ENCODE measurements around the gene PPP2R5B.

Gene PPP2R5B

DNA sequence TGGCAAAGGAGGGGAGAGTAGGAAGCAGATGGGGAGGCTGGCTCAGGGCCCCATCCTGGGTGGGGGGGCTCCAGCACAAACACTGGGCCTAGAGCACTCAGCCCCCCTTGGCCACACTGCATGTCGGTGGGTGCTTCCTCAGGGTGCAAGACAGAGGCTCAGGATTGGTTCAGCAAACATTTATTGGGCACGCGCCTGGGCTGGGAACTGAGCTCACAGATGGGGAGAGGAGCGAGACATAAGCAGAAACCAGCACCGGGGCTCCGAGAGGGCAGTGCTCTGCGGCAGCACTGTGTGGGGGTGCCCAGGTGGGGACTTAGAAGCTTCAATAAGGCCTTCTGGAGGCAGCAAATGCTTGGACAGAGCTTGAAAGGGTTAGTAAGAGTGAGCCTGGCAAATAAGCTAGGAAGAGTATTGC lies 34.0 kb upstream of the PPP2R5B start:
- DNase-seq: no peak

DNA sequence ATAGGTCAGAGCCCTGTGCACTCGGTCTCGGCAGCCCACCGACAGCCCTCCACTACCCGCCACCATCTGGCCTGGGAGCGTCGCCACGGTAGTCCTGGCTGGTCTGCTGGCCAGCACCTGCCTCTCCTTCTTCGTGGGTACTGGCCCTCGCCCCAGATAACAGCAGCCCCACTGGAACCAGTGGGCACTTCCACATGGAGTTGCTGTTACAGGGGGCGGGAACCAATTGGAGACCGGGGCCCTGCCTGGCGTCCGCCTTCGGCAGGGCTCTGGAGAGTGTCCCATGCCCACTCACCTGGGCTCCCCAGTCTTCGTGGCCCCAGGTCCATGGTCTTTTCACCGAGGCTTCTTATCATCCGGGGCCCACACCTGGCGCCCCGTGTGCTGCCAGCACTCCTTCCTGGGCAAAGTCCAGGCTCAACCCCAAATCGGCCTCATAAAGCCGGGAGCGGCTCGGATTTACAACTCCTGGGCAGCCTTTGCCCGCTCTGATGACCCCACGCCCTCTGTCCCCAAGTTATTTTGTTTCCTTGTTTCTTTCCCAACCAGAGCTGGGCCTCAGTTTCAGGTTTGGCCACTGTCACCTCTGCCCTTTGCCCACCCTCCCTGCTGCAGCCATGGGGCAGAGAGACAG lies 33.2 kb upstream of the PPP2R5B start:
- no peak for DNase-seq

DNA sequence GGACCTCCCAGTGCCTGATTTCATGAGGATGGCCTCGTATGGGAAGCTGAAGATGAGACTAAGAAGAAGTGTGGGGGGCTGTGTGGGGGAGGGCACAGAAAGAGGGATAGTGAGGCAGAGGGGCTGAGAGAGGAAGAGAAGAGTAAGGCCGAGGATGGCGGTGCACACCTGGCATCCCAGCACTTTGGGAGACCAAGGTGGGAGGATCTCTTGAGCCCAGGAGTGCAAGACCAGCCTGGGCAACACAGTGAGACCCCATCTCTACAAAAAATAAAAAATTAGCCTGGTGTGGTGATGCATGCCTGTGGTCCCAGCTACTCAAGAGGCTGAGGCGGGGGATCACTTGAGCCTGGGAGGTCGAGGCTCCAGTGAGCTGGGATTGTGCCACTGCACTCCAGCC lies 32.6 kb upstream of the PPP2R5B start:
- no peak for DNase-seq

DNA sequence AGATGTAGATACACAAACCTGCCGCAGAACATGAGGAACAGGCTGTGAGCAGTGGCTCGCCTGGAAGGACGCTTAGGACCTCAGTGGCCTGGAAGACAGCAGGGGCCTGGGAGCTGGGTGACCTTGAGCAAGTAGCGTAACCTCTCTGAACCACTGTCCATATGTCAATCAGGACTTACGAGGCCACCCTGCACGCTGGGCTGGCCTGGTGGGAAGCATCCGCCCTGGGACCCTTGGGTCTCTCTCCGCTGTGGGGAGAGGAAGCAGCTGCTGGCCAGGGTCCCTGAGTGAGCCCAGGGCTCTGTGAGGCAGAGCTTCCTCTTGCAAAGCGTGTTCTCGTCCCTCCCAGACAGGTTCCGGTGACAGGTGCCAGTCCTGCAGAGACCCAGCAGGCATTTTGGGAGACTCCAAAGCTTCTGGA lies 32.1 kb upstream of the PPP2R5B start:
- no peak for DNase-seq

DNA sequence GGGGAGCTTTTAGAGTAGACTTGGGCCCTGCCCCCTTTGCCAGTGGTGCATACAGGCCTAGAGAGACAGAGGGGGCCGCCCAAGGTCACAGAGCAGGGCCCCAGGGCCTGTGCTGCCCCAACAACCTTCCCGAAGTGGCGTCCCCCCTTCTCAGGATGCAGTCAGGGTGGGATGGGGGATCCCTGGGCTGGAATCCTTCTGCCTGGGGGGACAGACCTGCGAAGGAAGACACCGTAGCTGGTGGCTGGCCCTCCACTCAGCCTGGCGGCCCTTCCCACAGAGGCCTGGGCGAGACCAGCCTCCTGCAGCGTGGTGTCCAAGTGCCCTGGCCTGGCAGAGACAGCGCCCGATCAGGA lies 31.7 kb upstream of the PPP2R5B start:
- DNase-seq: no peak

DNA sequence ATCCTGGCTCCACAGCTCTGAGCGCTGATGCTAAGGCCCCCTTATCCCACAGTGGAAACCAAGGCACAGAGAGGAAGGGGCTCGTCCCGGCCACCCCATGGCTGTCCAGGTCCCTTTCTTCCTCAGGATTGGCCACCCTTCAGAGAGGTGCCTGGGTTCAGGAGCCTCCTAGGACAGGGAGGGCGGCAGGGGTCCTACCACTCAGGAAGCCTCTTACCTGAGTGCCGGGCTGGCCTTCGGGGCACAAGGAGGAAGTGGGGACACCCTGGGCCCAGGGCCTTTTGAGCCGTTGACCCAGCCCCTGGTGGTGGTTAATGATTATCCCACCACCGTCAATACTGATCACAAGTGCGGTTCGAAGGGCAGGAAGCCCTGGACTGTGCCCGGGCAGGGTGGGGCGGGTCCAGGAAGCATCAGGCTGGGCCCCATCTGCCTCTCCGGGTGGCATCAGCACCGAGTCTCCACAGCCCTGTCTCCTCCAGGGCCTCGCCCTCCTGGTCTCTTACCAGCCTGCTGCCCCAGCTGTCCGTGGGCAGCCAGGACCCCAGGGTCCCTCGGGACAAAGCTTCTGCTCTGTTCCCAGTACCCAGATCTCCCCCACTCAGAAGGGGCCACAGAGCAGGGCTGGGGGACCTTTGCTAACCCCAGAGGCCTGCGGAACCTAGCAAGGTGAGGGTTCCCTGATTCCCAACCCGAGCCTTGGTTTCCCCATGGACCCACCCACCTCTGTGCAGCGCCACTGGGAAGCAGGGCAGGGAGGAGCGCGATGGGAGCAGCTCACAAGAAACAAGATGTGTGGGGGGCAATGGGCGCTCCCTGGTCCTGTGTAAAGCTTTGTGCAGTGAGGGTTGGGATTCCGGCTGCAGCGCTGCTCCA lies 31.1 kb upstream of the PPP2R5B start:
- no peak for DNase-seq

DNA sequence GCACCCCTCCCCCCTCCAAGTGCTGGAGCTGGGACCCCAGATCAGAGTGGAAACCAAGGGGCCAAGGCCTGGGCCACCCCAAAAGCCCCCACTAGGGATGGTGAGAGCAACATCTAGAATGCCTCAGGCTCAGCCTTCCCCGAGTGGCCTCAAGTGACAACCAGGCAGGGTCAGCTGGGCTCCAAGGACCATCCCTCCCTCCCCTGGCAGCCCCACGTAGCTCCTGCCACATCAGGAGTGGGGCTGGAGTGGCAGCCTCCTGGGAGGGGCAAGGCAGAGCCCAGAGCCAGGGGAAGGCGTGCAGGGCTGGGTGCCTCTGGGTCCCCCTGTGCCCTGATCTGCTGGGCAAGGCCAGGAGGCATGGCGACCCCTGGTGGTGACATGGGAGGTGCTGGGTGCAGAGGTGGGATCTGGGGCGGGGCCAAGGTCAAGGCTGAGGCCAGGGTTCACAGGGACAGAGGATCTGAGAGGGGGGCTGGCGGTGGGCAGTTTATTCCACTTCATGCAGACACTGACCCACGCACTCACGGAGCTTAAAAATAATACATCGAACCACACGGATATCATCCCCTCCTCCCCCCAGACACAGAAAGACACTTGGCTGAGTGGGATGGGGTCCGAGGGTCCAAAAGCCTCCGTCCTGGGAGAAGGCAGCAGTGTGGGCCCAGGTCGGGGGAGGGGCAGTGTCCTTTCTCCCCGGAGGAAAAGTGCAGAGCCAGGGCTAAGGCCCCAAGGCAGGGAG lies 30.2 kb upstream of the PPP2R5B start:
- DNase-seq: peak; percentile 62

DNA sequence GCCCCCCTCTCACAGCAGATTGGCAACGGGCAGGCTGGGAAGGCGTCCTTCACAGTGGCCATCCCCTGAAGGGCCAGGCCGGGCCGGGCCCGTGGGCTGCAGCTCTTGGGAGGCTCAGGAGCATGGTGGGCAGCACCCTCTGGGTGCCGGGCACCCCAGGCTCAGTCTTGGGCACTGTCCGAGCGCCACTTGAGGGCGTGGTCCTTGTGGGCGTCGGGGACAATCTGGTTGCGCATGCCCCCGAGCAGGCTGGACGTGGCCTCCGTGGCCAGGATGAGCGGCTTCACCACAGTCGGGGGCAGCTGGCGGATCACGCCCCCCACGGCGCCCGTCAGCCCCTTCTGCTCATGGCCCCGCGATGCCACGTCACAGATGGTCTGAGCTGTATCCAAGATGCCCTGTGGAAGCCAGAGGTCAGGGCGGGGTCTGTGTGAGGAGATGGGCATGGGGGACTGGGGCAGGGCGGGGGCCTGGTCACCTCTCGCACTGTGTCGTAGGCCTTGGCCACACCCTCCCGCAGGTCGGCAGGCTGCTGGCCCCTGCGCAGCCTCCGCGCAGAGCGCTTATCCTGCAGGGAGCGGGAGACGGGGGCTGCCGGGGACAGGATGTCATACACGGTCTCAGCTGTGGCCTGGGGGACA lies 29.6 kb upstream of the PPP2R5B start:
- DNase-seq: no peak

DNA sequence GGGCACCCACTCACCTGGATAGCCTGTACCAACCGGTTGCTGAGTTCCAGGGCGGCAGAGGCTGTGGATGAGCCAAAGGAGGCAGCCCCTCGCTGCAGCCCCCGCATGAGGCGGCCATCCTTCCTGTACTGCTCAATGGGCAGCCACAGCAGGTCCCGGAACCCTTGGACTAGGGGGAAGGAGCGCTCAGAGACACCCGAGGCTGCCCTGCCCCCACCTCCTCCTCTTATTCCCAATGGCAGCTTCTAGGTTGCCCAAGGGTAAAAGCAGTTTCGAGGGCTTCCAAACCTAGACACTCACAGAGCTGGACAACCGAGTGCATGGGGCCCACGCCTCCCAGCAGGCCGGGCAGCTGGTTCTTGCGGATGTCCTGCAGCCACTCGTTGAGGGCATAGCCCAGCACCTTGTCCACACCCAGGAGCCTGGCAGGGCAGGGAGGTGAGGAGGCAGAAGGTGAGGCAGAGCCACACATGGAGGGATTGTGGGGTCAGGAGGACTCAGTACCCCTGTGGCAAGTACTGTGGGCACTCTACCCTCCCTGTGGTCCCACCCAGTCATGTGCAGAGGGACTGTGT lies 28.0 kb upstream of the PPP2R5B start:
- no peak for DNase-seq

DNA sequence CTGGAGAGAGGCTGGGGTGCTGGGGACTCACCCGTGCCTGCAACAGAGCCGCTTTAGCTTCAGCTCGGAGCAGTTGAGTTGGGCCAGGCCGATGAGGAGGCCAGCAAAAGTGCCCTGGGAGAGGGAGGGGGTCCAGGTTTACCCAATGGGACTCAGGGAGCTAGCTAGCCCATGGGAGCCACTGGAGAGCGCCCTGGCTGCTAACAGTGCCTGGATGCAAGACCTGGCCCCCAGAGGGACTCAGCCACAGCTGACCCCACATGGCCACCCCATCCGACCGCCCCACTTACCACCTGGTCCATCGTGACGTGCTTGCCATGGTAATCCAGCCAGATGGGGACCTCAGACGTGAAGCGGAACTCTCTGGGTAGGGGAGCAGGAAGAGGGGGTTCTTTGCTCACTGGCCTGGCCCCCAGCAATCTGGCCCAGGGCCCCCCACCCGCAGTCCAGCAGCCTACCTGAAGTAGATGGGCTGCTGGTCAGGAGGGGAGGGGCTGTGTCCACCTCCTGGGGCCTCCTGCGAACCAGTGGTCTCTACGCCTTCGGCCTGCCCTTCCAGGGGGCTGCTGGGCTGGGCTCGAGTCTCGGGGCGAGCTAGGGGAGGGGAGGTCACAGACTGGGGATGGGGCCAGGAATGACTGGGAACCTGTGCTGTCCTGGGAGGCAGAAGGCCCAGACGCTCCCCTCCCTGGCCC lies 27.0 kb upstream of the PPP2R5B start:
- DNase-seq: no peak

DNA sequence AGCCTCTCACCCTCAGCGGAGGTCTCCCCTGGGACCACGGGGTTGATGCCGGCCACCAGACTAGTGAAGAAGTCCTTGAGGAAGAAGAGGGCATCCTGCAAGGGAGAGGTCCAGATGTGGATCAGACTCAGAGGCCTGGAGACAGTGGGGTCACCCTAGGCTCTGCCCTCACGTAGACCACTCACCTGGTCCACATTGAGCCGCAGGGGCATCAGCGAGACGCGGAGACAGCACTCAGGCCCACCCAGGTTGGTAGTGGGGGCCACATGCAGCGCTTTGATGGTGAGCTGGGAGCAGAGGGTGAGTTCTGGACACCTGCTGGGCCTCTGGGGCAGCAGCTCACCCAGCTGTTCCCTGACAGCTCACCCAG lies 26.4 kb upstream of the PPP2R5B start:
- DNase-seq: no peak

DNA sequence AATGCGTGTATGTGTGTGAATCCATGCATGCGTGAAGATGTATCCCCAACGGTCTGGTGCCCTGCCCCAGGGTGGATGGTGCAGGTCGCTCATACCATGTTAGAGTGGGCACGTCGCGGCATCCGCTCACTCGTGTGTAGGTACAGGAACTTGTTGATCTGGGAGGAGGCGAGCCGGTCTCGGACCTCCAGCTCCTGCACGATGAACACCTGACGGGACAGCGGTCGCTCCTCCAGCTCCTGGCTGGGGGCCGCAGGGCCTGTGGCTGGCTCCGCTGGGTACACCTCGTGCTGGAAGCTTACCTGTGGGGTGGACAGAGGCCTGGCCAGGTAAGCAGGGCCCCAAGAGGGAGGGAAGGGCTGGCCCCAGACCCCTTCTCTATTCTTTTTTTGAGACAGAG lies 25.9 kb upstream of the PPP2R5B start:
- no peak for DNase-seq

DNA sequence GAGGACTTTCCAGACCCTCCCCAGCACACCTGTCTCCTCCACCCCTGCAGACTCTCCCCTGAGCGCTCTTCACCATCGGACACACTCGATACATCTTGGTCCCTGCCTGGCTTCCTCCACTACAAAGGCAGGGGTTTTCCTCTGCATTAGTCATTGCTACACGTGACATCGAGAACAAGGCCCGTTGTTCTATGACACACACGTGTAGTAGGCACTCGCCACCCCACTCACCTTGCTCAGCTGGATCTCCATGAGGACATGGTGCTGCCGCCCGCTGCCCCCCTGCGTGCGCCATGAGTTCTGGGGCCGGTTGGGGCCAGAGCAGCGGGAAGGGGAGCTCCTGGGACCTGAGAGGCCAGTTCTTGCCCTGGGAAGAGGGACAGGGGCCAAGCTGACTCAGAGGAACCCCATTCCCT lies 24.2 kb upstream of the PPP2R5B start:
- DNase-seq: no peak

DNA sequence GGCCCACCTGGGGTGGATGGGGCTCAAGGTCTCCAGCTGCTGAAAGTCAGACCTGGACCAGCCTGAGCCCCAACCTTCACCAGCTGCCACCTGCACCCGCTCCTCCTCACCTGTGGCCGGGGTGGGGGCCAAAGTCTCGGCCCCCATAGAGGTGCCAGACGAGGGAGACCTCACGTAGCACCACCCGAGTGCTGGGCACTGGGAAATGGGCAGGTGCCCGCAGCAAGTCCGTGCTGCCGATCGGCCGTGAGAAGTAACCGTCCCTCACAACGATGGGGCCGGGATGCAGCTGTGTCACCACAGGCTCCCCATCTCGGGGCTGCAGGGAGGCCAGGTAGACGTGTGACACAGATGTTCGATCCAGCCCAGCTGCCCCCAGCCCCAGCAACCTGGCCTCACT lies 23.7 kb upstream of the PPP2R5B start:
- no peak for DNase-seq

DNA sequence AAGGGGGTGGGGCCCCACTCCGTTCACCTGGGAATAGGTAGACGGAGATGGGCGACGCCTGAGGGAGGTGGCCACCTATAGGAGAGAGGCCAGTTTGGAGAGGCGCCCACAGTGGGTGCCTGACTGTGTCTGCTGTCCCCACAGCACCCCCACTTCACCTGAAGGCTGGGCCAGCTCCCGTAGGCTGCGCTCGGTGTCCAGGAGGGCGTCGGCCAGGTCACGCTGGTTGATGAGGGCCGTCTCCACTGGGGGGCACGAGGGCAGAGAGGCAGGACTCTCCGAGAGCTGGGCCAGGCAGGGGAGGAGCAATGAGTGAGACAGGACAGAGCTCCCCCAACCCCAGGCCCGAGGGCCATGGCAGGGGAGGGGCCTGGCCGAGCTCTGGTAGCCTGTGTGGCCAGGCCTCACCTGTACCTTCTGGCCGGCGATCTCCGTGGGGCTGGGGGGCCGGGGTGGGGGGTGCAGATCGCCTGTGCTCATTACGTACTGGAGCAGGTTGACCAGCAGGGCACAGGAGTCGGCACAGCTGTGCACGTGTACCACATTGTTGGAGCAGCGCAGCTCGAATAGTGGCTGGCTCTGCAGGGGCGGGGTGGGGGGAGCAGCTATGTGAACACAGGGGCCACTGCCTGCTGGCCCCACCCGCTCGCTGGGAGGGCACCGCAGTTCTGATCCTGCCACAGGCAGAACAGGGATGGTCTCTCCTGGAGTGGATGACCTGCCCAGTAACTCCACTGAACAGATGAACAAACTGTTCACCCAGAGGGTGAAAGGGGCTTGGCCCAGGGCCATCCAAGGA lies 22.2 kb upstream of the PPP2R5B start:
- DNase-seq: no peak

DNA sequence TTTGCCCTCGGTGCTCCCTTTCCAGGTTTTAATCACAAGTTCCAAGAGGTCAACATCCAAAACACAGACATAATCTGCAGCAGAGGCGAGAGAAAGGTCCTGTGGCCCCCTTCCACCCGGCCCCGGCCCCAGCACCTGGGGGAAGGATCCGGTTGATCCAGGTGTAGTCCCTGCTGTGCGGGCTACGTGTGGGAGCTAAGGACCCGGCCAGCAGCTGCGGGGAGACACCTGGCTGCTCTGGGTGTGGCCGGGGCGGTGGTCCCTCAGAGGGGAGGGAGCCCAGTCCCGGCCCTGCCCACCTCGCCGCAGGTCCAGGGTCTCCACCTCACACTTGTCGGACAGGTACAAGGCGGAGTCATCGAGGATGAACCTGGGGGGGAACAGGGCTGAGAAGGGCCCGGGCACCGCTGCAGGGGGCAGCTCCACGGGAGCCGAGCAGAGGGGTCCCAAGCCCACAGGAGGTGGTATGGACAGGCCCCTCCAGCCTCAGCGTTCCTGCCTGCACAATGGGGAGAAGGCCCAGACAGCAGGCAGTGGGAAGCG lies 21.1 kb upstream of the PPP2R5B start:
- DNase-seq: no peak

DNA sequence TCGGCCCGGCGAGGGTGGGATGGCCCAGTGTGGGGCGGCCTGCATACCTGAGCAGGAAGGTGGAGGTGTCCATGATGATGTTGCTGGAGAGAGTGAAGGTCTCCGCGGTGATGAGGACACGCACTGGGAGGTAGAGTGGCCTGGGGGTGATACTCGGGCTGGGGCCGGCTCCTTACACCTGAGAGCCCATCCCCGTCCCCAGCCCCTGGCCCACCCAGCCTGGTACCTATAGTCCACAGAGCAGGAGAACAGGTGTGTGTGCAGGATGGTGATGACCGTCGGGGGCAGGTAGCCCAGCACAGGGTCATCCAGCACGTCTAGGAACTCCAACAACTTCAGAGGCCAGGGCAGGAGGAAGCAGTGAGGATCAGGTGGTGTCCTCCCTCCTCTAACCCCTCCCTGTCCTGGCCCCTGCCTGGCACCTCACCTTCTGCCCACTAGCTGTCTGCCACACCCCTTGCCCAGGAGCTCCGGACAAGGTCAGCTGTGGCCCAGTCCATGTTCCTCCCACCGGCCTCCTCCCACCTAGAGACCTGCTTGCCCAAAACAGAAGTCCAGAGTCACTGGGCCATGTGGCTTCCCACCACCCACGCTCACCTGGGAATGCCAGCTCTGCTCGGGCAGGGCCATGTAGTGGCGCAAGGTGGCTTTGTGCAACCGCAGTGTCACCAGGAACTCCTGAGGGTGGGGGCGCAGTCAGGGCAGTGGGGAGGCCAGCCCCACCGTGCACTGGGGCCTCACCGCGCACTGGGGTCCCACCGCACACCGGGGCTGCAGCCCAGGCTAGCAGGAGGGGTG lies 18.8 kb upstream of the PPP2R5B start:
- no peak for DNase-seq

DNA sequence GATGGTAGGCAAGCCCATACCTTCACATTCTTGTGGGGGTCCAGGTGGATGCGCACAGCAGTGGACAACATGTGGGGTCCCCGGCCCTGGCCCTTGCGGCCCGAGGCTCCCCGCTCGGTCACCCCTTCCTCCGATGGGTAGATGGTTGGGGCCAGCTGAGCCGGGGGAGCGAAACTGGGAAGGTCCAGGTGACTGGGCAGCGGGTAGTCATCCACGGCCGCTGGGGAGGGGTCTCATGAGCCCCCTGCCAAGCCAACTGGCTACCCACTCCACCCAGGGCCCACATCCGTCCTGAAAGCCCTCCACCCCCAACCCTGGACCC lies 18.2 kb upstream of the PPP2R5B start:
- DNase-seq: no peak

DNA sequence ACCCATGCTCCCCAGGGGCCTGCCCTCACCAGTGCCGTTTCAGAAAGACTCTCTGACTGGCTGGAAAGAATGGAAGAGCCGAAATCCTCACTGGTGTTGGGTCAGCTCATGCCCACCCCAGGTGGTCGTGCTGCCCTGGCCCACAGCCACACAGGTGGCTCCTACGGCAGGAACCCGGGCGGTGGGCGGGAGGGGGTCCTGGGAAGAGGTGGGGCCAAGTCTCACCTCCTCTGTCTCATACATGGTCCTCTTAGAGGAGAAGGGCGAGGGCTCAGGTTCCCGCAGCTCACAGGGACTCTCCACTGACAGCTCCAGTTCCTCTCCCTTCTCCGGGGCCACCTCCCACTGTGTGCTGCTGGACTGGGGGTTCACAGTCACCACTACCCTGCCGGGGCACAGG lies 15.7 kb upstream of the PPP2R5B start:
- no peak for DNase-seq

DNA sequence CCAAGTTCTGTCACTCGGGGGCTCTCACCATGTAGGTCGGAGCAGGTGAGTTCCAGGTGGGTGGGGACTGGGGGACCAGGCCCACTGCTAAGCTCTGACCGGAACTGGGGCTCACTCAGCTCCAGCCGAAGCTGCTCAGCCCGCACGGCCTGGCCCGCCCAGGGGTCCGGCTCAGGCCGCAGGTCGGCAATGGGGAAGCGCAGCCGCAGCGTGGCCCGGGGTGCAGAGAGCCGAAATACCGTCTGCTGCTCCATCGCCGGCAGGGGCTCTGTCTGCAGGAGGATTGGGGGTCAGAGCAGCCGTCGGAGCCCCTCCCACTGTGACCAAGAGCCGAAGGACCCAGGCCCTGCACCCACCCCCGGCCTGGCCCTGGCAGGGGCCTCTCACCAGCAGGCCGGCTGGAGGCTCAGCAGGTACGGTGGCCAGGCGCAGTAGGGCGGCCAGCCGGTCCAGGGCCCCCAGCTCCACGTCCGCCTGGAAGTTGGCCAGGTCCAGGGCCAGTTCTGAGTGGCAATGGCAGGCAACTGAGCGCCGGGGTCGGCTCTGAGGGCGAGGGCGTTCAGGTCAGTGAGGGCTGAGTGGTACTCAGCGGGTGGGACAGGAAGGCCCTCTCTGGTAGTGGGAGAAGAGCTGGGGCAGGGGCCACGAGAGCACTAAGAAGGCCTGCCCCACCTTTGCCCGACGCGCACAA lies 14.7 kb upstream of the PPP2R5B start:
- DNase-seq: no peak

Data from NCI-H1092 treated with DMSO at 0.1 percent for 48 hours (cell line).